HepG2 (cell line): ENCODE results near the gene CADPS2. TPM values are rescaled to one million over a fixed set of nuclear protein-coding genes. Genes with fewer than 3 reads are reported as not detected.

Source experiments
- ARID2 ChIP-seq: sonication (generic); formaldehyde crosslinking; IDR thresholded peaks from 2 replicates; pipeline ENCODE4 v1.8.1; 2022; ENCODE audit warnings: mild to moderate bottlenecking, missing genetic modification reagents, borderline replicate concordance
- CBX2 ChIP-seq, 2 experiments: fragments of 200-600 bp in 1 of 2; sonication (generic); formaldehyde crosslinking in 1 of 2; IDR thresholded peaks; 2 replicates each; pipeline versions ENCODE4 v1.7.0 to v1.8.1; 2018 to 2022; ENCODE audit warnings: low read depth in 2 of 2, low read length in 1 of 2, mild to moderate bottlenecking in 1 of 2, missing genetic modification reagents in 1 of 2
- GZF1 ChIP-seq: sonication (generic); formaldehyde crosslinking; IDR thresholded peaks from 2 replicates; pipeline ENCODE4 v1.5.1; 2020; ENCODE audit warnings: mild to moderate bottlenecking, missing genetic modification reagents
- HHEX ChIP-seq: IDR thresholded peaks from 2 replicates; pipeline ENCODE4 v1.6.1; 2016; ENCODE audit warnings: control low read depth
- HMGA1 ChIP-seq: sonication (generic); formaldehyde crosslinking; conservative IDR thresholded peaks from 2 replicates; pipeline ENCODE4 v1.4.0; 2020; ENCODE audit warnings: missing genetic modification reagents
- MED1 ChIP-seq: sonication (generic); formaldehyde crosslinking; IDR thresholded peaks from 2 replicates; pipeline ENCODE4 v1.4.0; 2020; ENCODE audit warnings: missing genetic modification reagents
- NBN ChIP-seq: fragments of 450-650 bp; conservative IDR thresholded peaks from 2 replicates; pipeline ENCODE4 v1.6.1; 2017
- NFE2L1 ChIP-seq: sonication (generic); formaldehyde crosslinking; IDR thresholded peaks from 2 replicates; pipeline ENCODE4 v1.4.0; 2020; ENCODE audit warnings: missing genetic modification reagents, mild to moderate bottlenecking, borderline replicate concordance
- NRL ChIP-seq: sonication (generic); formaldehyde crosslinking; IDR thresholded peaks from 2 replicates; pipeline ENCODE4 v1.5.0; 2020; ENCODE audit warnings: missing genetic modification reagents, mild to moderate bottlenecking, moderate library complexity, borderline replicate concordance
- PRPF4 ChIP-seq: fragments of 200-400 bp; formaldehyde crosslinking; IDR thresholded peaks from 2 replicates; pipeline ENCODE4 v1.6.1; 2016; ENCODE audit warnings: low read length, low read depth; ENCODE audit not compliant: poor library complexity, severe bottlenecking
- SATB2 ChIP-seq: sonication (generic); formaldehyde crosslinking; IDR thresholded peaks from 2 replicates; pipeline ENCODE4 v1.5.0; 2020; ENCODE audit warnings: missing genetic modification reagents
- ZFP36L1 ChIP-seq: sonication (generic); formaldehyde crosslinking; IDR thresholded peaks from 2 replicates; pipeline ENCODE4 v1.8.0; 2022; ENCODE audit warnings: mild to moderate bottlenecking, missing genetic modification reagents, moderate library complexity
- ZNF12 ChIP-seq: sonication (generic); formaldehyde crosslinking; IDR thresholded peaks from 2 replicates; pipeline ENCODE4 v1.5.0; 2020; ENCODE audit warnings: missing genetic modification reagents
- ZNF350 ChIP-seq: sonication (generic); formaldehyde crosslinking; IDR thresholded peaks from 2 replicates; pipeline ENCODE4 v1.4.0; 2020; ENCODE audit warnings: mild to moderate bottlenecking, low read depth, missing genetic modification reagents, borderline replicate concordance
- ZNF383 ChIP-seq: sonication (generic); formaldehyde crosslinking; IDR thresholded peaks from 2 replicates; pipeline ENCODE4 v1.4.0; 2020; ENCODE audit warnings: missing genetic modification reagents, mild to moderate bottlenecking, borderline replicate concordance
- ZNF569 ChIP-seq: sonication (generic); formaldehyde crosslinking; IDR thresholded peaks from 2 replicates; pipeline ENCODE4 v1.5.0; 2020; ENCODE audit warnings: mild to moderate bottlenecking, missing genetic modification reagents, moderate library complexity, borderline replicate concordance
- ZNF737 ChIP-seq: sonication (generic); formaldehyde crosslinking; IDR thresholded peaks from 2 replicates; pipeline ENCODE4 v1.5.0; 2020; ENCODE audit warnings: missing genetic modification reagents, mild to moderate bottlenecking, borderline replicate concordance
- polyA plus RNA-seq, 8 experiments: library from polyadenylated mRNA; depleted of rRNA in 3 of 8; stranded (reverse) in 7 of 8; unstranded in 1 of 8; fragments of >200 nt; fragmentation: Illumina TruSeq in 4 of 8; extraction: Trizol in 4 of 8; gene quantifications; 2 replicates each; pipeline versions ENCODE4 v1.2.1 to v1.2.3, GENCODE V29; 2011 to 2016; ENCODE audit warnings: low read depth in 4 of 8, missing spikeins in 1 of 8, mixed read lengths in 1 of 8; ENCODE audit not compliant: insufficient read depth in 1 of 8
- total RNA-seq, 5 experiments: library from RNA; depleted of rRNA; stranded (reverse); fragments of >200 nt; fragmentation: Illumina TruSeq; extraction: Trizol; gene quantifications; 2 replicates each; pipeline ENCODE4 v1.2.3, GENCODE V29; 2016; ENCODE audit warnings: low read depth in 1 of 5
- TF ChIP-seq, protein P1 (sequence below): IDR thresholded peaks from 2 replicates; pipeline ENCODE4 v1.4.0; 2020; ENCODE audit warnings: mild to moderate bottlenecking, missing genetic modification reagents
- TF ChIP-seq, protein P2 (sequence below): IDR thresholded peaks from 2 replicates; pipeline ENCODE4 v1.6.1; 2016; ENCODE audit warnings: missing genetic modification reagents, missing compliant biosample characterization
- TF ChIP-seq, protein P3 (sequence below): sonication (generic); formaldehyde crosslinking; IDR thresholded peaks from 2 replicates; pipeline ENCODE4 v1.5.1; 2020; ENCODE audit warnings: mild to moderate bottlenecking, missing genetic modification reagents
- TF ChIP-seq, protein P4 (sequence below): sonication (generic); formaldehyde crosslinking; IDR thresholded peaks from 2 replicates; pipeline ENCODE4 v1.4.0; 2020; ENCODE audit warnings: mild to moderate bottlenecking, missing genetic modification reagents

CADPS2 gene
- total and polyA plus RNA-seq, 2 of the 13 experiments (the other 11 are each of a cell fraction or from before 2014, with no cell fraction given), result 17.6 to 43.8 TPM

DNA sequence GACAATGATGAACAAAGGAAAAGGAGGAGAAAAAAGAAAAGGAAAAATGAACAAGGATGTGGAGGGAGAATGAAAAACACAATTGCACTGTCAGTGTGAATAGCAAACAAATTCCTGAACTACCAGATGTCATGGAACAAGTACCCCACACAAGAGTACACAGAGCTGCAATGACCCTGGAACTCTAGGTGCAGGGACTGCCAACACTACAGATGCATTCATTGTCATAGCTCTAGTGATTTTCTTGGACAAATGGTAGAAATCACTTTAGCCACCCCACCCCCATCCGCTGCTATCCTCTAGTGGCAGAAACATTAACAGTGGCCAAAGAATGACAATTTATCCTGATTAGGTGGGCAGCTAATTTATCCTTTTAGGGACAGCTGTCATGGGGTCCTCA, 190.4 kb downstream of the CADPS2 start (continued):
- TF ChIP-seq, protein P1, sequence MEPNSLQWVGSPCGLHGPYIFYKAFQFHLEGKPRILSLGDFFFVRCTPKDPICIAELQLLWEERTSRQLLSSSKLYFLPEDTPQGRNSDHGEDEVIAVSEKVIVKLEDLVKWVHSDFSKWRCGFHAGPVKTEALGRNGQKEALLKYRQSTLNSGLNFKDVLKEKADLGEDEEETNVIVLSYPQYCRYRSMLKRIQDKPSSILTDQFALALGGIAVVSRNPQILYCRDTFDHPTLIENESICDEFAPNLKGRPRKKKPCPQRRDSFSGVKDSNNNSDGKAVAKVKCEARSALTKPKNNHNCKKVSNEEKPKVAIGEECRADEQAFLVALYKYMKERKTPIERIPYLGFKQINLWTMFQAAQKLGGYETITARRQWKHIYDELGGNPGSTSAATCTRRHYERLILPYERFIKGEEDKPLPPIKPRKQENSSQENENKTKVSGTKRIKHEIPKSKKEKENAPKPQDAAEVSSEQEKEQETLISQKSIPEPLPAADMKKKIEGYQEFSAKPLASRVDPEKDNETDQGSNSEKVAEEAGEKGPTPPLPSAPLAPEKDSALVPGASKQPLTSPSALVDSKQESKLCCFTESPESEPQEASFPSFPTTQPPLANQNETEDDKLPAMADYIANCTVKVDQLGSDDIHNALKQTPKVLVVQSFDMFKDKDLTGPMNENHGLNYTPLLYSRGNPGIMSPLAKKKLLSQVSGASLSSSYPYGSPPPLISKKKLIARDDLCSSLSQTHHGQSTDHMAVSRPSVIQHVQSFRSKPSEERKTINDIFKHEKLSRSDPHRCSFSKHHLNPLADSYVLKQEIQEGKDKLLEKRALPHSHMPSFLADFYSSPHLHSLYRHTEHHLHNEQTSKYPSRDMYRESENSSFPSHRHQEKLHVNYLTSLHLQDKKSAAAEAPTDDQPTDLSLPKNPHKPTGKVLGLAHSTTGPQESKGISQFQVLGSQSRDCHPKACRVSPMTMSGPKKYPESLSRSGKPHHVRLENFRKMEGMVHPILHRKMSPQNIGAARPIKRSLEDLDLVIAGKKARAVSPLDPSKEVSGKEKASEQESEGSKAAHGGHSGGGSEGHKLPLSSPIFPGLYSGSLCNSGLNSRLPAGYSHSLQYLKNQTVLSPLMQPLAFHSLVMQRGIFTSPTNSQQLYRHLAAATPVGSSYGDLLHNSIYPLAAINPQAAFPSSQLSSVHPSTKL (CRISPR knock-in tag), result peak; percentile 75
- TF ChIP-seq ZNF569 (CRISPR knock-in tag) (no peak), ARID2 (CRISPR knock-in tag) (no peak), CBX2 (IDR thresholded peaks at IDR 0.05; ENCODE audit: low read depth, low read length) (no peak), CBX2 (CRISPR knock-in tag; IDR thresholded peaks at IDR 0.05; ENCODE audit: low read depth) (no peak), MED1 (CRISPR knock-in tag) (peak; percentile 57; the same call in 1 of the 2 replicates), ZFP36L1 (CRISPR knock-in tag) (no peak), ZNF350 (CRISPR knock-in tag) (no peak), GZF1 (CRISPR knock-in tag) (no peak), HMGA1 (CRISPR knock-in tag) (no peak), NFE2L1 (CRISPR knock-in tag) (no peak), NBN (no peak), SATB2 (CRISPR knock-in tag) (no peak), NRL (CRISPR knock-in tag) (no peak), ZNF737 (CRISPR knock-in tag) (no peak), HHEX (CRISPR knock-in tag) (0 out of 2 replicates have a peak, but pooled peaks have one; percentile 22), ZNF12 (CRISPR knock-in tag) (peak; percentile 49; the same call in 1 of the 2 replicates), ZNF383 (CRISPR knock-in tag) (no peak), PRPF4 (no peak)
- TF ChIP-seq, protein P2, sequence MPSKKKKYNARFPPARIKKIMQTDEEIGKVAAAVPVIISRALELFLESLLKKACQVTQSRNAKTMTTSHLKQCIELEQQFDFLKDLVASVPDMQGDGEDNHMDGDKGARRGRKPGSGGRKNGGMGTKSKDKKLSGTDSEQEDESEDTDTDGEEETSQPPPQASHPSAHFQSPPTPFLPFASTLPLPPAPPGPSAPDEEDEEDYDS (CRISPR knock-in tag), result no peak
- TF ChIP-seq, protein P3, sequence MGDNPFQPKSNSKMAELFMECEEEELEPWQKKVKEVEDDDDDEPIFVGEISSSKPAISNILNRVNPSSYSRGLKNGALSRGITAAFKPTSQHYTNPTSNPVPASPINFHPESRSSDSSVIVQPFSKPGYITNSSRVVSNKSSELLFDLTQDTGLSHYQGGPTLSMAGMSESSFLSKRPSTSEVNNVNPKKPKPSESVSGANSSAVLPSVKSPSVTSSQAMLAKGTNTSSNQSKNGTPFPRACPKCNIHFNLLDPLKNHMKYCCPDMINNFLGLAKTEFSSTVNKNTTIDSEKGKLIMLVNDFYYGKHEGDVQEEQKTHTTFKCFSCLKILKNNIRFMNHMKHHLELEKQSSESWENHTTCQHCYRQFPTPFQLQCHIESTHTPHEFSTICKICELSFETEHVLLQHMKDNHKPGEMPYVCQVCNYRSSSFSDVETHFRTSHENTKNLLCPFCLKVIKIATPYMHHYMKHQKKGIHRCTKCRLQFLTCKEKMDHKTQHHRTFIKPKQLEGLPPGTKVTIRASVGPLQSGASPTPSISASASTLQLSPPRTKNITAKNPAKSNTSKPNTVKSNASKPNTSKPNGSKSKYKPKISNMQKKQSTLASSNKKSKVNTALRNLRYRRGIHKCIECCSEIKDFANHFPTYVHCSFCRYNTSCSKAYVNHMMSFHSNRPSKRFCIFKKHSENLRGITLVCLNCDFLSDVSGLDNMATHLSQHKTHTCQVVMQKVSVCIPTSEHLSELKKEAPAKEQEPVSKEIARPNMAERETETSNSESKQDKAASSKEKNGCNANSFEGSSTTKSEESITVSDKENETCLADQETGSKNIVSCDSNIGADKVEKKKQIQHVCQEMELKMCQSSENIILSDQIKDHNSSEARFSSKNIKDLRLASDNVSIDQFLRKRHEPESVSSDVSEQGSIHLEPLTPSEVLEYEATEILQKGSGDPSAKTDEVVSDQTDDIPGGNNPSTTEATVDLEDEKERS (CRISPR knock-in tag), result no peak
- TF ChIP-seq, protein P4, sequence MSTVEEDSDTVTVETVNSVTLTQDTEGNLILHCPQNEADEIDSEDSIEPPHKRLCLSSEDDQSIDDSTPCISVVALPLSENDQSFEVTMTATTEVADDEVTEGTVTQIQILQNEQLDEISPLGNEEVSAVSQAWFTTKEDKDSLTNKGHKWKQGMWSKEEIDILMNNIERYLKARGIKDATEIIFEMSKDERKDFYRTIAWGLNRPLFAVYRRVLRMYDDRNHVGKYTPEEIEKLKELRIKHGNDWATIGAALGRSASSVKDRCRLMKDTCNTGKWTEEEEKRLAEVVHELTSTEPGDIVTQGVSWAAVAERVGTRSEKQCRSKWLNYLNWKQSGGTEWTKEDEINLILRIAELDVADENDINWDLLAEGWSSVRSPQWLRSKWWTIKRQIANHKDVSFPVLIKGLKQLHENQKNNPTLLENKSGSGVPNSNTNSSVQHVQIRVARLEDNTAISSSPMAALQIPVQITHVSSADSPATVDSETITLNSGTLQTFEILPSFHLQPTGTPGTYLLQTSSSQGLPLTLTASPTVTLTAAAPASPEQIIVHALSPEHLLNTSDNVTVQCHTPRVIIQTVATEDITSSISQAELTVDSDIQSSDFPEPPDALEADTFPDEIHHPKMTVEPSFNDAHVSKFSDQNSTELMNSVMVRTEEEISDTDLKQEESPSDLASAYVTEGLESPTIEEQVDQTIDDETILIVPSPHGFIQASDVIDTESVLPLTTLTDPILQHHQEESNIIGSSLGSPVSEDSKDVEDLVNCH, result no peak
